ENCODE results near the gene E2F2. TPM values are rescaled to one million over a fixed set of nuclear protein-coding genes. Genes with fewer than 3 reads are reported as not detected.

The E2F2 gene
- total and polyA plus RNA-seq, 2 of the 13 experiments (the other 11 are each of a cell fraction or from before 2014, with no cell fraction given): 0.65 to 6.6 TPM

- peak; percentile 38; the same call in 1 of the 2 replicates for TF ChIP-seq ZNF225 (CRISPR knock-in tag; IDR thresholded peaks at IDR 0.05)
- no peak for TF ChIP-seq RBM39 (IDR thresholded peaks at IDR 0.05; ENCODE audit: low read depth, low read length, poor library complexity, severe bottlenecking)
- peak; percentile 46; the same call in 1 of the 2 replicates for TF ChIP-seq MAX (IDR thresholded peaks at IDR 0.05)
Measured at GRCh38 chr1:23484253-23485001, 46.6 kb downstream of the E2F2 start (continued).

GRCh38 chr1:23483321-23484252 is 47.4 kb downstream of the E2F2 start, which contains the start of gene ASAP3:
Gene ASAP3 (minus strand): TSS chr1:23484179. CDS start chr1:23484133, 46 bp downstream.
- POLR2A ChIA-PET: interaction anchor here (0.9 to 3.7 kb wide), 10 partner anchors 9 to 208 kb away, joined by 3 to 24 read pairs (median 5); partner anchors contain the start of genes HNRNPR, RPL11 and TCEA3
- in situ Hi-C loops (cut with HindIII; ENCODE audit: extremely low pct_ligation_motif_present, low pct_unique_long_range_greater_than_20kb): no loop called here
- H3K36me3 ChIP-seq (replicated peaks in 1 of 2; ENCODE audit: control insufficient read depth in 1 of 2, insufficient read depth in 2 of 2, low read length in 2 of 2): no peaks in the 10 kb centered on the region; a peak in 1 of 5 replicates
- H3K27me3 ChIP-seq (ENCODE audit: control insufficient read depth in 1 of 2, insufficient read depth in 2 of 2, low read length in 2 of 2): peaks cover 0 to 1% of the 10 kb centered on the region in 2 experiments; a peak in 1 of 5 replicates
- CTCF ChIA-PET (ENCODE audit: low intra/inter-chr PET ratio, low total read pairs): no interaction called here
- H3K27ac ChIP-seq (ENCODE audit: extremely low read length, insufficient read depth, low read length): peak within 1 kb of the TSS; percentile 68
- peak within 1 kb of the TSS; percentile 31 for H2AFZ ChIP-seq (ENCODE audit: low read length)
- DNase-seq (ENCODE audit: low spot score) (peak; percentile 17), FAIRE-seq (no peak), ATAC-seq (peak; percentile 77)
- peak within 1 kb of the TSS; percentile 94 for H3K4me2 ChIP-seq (ENCODE audit: low read depth, low read length)
- H3K4me1 ChIP-seq (ENCODE audit: insufficient read depth, low read length): peaks cover 72% of the 10 kb centered on the region
- peaks cover 39% of the 10 kb centered on the region for H3K79me2 ChIP-seq (ENCODE audit: insufficient read depth, low read length)
- H3K9me3 ChIP-seq (ENCODE audit: low read length): no peaks in the 10 kb centered on the region
- H3K4me3 ChIP-seq (replicated peaks in 1 of 3; ENCODE audit: insufficient read depth in 1 of 3, low read depth in 2 of 3, low read length in 3 of 3): peak within 1 kb of the TSS; percentile 75 to 86 (median 86)
- H4K20me1 ChIP-seq (ENCODE audit: insufficient read depth, low read length): no peaks in the 10 kb centered on the region
- 2% methylated on average over 11 of the region's 84 CpGs for WGBS (ENCODE audit: low lambda C conversion rate)
- H3K9ac ChIP-seq (ENCODE audit: insufficient read depth, low read depth, low read length): peak within 1 kb of the TSS; percentile 75
- intact Hi-C loops (cut with micrococcal nuclease; ENCODE audit: unreplicated experiment): loop anchor here (5.0 kb wide), 1 partner anchor 154 kb away; no protein-coding TSS in a partner anchor
- BruUV-seq (replicated peaks): no TSS peak
- no peak for TF ChIP-seq ZNF7 (CRISPR knock-in tag; IDR thresholded peaks at IDR 0.05)
- TF ChIP-seq PLRG1 (conservative IDR thresholded peaks at IDR 0.05): no peak
- TF ChIP-seq MED13 (CRISPR knock-in tag; IDR thresholded peaks at IDR 0.05): 0 out of 2 replicates have a peak, but pooled peaks have one; percentile 54
- TF ChIP-seq CHCHD3 (CRISPR knock-in tag; IDR thresholded peaks at IDR 0.05): 0 out of 2 replicates have a peak, but pooled peaks have one; percentile 51
- no peak for TF ChIP-seq HHEX (CRISPR knock-in tag; IDR thresholded peaks at IDR 0.05)
- no peak for TF ChIP-seq ZMYM3 (CRISPR knock-in tag; IDR thresholded peaks at IDR 0.05)
- TF ChIP-seq TGIF2 (CRISPR knock-in tag; IDR thresholded peaks at IDR 0.05): no peak
- TF ChIP-seq ZNF318 (CRISPR knock-in tag; IDR thresholded peaks at IDR 0.05): no peak
- peak; percentile 60; the same call in 1 of the 2 replicates for TF ChIP-seq PHF8 (CRISPR knock-in tag; IDR thresholded peaks at IDR 0.05)

All from HepG2 (cell line).